HAP-1 (cell line): ENCODE data around the gene ST14.
"Not testable (repeated sequence)": the region's sequence is repeated elsewhere in the genome, so short reads cannot be mapped to it uniquely, and the experiment has no call there.

Source experiments
- DNase-seq, 2 experiments: peaks; one replicate each; pipeline ENCODE4 v3.0.0-alpha.2; 2016 to 2020; ENCODE audit warnings: low spot score in 2 of 2
- H3K27me3 ChIP-seq: fragments of 250-450 bp; sonication (Bioruptor Pico); 2 replicates; pipeline ENCODE4 v1.5.1; 2020; ENCODE audit warnings: low read depth, mild to moderate bottlenecking, moderate library complexity
- H3K36me3 ChIP-seq: fragments of 250-450 bp; sonication (Bioruptor Pico); replicated peaks from 2 replicates; pipeline ENCODE4 v1.5.1; 2020; ENCODE audit warnings: mild to moderate bottlenecking
- H3K4me1 ChIP-seq: fragments of 250-450 bp; sonication (Bioruptor Pico); 2 replicates; pipeline ENCODE4 v1.5.1; 2020; ENCODE audit warnings: mild to moderate bottlenecking
- H3K4me3 ChIP-seq: fragments of 250-450 bp; sonication (Bioruptor Pico); 2 replicates; pipeline ENCODE4 v1.5.1; 2020; ENCODE audit warnings: mild to moderate bottlenecking, moderate library complexity
- H3K9me3 ChIP-seq: fragments of 250-450 bp; sonication (Bioruptor Pico); 2 replicates; pipeline ENCODE4 v1.5.1; 2020; ENCODE audit warnings: mild to moderate bottlenecking, moderate library complexity
- in situ Hi-C: fragments of 300-500 bp; cut with MboI; formaldehyde crosslinking; loops from 3 replicates; pipeline ENCODE4 v1.14.3; 2020; ENCODE audit warnings: low sequenced_read_pairs, inconsistent platforms, mixed read lengths

The ST14 gene

GRCh38 chr11:130163346-130164220 is 4.0 kb downstream of the ST14 start:
- DNase-seq, result no peak
- Histone ChIP-seq H3K36me3 (no peaks in the 10 kb centered on the region), H3K9me3 (no peaks in the 10 kb centered on the region), H3K4me3 (no peak overlapping the region), H3K4me1 (no peaks in the 10 kb centered on the region), H3K27me3 (no peaks in the 10 kb centered on the region)
- in situ Hi-C loops, result no loop called here

DNA sequence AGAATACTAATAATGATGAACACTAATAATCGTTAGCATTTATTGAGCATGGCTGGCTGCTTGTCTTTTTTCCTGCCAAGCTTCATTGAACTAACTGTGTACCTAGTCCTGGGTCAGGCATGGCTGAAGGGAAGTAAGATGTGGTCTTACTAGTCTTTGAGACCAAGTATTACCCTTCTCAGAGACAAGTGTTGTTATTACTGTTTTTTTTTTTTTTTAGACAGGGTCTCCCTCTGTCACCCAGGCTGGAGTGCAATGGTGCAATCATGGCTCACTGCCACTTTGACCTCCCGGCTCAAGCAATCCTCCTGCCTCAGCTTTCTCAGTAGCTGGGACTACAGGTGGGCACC is 4.6 kb downstream of the ST14 start:
- Histone ChIP-seq H3K4me1 (no peaks in the 10 kb centered on the region), H3K27me3 (no peaks in the 10 kb centered on the region), H3K9me3 (no peaks in the 10 kb centered on the region), H3K36me3 (no peaks in the 10 kb centered on the region), H3K4me3 (no peak overlapping the region)
- in situ Hi-C loops, result no loop called here
- no peak for DNase-seq

GRCh38 chr11:130165601-130166456 is 6.2 kb downstream of the ST14 start:
- in situ Hi-C loops, result no loop called here
- H3K9me3 ChIP-seq, result no peaks in the 10 kb centered on the region
- DNase-seq, result no peak
- H3K36me3 ChIP-seq, result no peaks in the 10 kb centered on the region
- no peak overlapping the region for H3K4me3 ChIP-seq
- no peaks in the 10 kb centered on the region for H3K27me3 ChIP-seq
- H3K4me1 ChIP-seq, result no peaks in the 10 kb centered on the region

DNA sequence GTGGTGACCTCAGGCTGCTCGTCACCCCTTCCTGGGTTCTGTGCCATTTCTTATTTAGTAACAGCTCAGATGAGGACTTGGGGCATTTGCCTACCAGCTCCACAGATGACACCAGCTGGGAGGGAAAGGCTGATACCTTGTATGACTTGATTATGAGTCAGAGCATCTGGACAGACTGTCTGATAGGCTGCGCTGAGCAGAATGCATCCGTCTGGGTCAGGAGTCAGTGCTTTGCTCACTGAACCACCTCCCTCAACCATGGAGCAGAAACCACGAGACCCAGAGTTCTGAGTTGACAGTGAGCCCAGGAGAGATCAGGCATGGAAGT is 6.8 kb downstream of the ST14 start:
- DNase-seq, result no peak
- no peaks in the 10 kb centered on the region for H3K9me3 ChIP-seq
- H3K36me3 ChIP-seq, result no peaks in the 10 kb centered on the region
- H3K4me1 ChIP-seq, result no peaks in the 10 kb centered on the region
- no peak overlapping the region for H3K4me3 ChIP-seq
- no peaks in the 10 kb centered on the region for H3K27me3 ChIP-seq
- in situ Hi-C loops, result no loop called here

DNA sequence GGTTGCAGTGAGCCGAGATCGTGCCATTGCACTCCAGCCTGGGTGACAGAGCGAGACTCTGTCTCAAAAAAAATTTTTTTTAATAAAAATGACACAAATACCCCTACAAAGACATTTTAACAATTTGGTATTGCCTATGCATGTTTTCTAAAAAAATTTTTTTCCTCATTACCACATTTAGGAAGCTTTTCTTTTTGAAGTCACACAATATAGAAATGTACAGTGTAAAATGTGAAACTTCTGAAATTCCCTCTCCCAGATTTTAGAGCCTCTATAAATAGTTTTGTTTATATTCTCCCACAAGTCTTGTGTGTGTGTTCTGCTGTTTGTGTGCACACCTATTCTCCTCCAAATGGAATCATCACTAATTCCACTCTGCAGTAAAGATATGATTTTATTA is 7.6 kb downstream of the ST14 start:
- DNase-seq, result no peak
- Histone ChIP-seq H3K36me3 (no peaks in the 10 kb centered on the region), H3K4me3 (no peak overlapping the region), H3K9me3 (no peaks in the 10 kb centered on the region), H3K27me3 (no peaks in the 10 kb centered on the region), H3K4me1 (no peaks in the 10 kb centered on the region)
- in situ Hi-C loops, result no loop called here

DNA sequence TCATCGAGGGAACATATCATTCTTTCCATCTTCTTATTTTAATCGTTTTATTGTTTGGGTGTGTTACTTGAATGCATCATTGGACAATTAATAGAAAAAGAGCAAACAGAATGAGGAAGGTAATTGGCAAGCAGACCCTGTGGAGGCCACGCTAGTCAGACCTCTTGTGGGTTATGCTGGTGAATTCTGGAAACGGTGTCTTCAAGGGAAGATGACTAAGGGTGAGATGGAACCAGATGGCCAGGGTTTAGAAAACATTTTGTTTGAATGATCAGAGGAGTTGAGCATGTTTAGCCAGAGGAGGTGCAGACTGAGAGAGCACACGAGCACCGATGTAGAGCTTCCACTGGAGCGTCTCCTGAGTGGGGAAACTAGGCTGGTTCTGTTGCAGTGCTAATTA is 8.5 kb downstream of the ST14 start:
- no peaks in the 10 kb centered on the region for H3K4me1 ChIP-seq
- DNase-seq, result no peak
- H3K4me3 ChIP-seq, result no peak overlapping the region
- H3K36me3 ChIP-seq, result no peaks in the 10 kb centered on the region
- in situ Hi-C loops, result no loop called here
- no peaks in the 10 kb centered on the region for H3K27me3 ChIP-seq
- no peaks in the 10 kb centered on the region for H3K9me3 ChIP-seq

- no peak overlapping the region for H3K4me3 ChIP-seq
- H3K4me1 ChIP-seq, result no peaks in the 10 kb centered on the region
- no peaks in the 10 kb centered on the region for H3K27me3 ChIP-seq
- no peaks in the 10 kb centered on the region for H3K36me3 ChIP-seq
- no peak for DNase-seq
- H3K9me3 ChIP-seq, result no peaks in the 10 kb centered on the region
- in situ Hi-C loops, result no loop called here
Measured at GRCh38 chr11:130170345-130170744, 10.8 kb downstream of the ST14 start.

DNA sequence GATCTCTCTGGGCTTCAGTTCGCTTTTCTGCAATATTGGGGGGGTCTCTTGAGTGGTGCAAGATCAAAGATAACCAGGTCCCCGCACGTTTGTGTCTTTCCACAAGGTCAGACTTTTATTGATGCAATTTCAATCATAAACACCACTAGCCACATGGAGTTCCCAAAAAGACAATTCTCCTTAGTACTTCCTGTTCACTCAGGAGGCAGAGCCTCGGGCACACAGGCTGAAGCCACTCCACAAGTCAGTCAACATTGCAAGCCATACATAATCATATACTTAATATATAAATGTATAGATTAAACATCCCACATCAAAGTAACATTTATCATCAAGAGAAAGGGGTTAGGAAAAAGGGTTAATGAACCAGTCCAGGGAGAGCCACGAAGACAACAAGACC is 12.0 kb downstream of the ST14 start:
- Histone ChIP-seq H3K9me3 (no peaks in the 10 kb centered on the region), H3K4me3 (no peak overlapping the region), H3K4me1 (no peaks in the 10 kb centered on the region), H3K36me3 (no peaks in the 10 kb centered on the region), H3K27me3 (no peaks in the 10 kb centered on the region)
- no peak for DNase-seq
- in situ Hi-C loops, result no loop called here

GRCh38 chr11:130172001-130172400 is 12.4 kb downstream of the ST14 start:
- in situ Hi-C loops, H3K4me3 ChIP-seq, H3K27me3 ChIP-seq, H3K4me1 ChIP-seq, H3K36me3 ChIP-seq, DNase-seq, H3K9me3 ChIP-seq: not testable (repeated sequence)

DNA sequence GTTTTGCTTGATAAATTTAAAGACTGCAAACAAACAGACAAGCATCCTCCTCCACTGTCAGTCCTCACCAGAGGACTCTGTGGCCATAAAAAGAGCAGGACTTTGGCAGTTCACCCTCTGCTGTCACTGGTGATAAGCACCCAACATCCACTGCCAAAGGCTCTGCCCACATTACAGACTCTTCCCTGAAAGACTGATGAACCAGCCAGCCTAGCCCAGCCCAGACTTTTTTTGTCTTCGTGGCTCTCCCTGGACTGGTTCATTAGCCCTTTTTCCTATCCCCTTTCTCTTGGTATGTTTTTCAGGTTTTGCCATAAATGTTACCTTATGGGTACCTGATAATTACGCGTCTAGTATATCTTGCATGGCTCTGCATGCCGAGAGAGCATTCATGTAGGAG is 15.1 kb downstream of the ST14 start:
- H3K9me3 ChIP-seq, result no peaks in the 10 kb centered on the region
- DNase-seq, result no peak
- no peaks in the 10 kb centered on the region for H3K4me1 ChIP-seq
- H3K4me3 ChIP-seq, result no peak overlapping the region
- no peaks in the 10 kb centered on the region for H3K27me3 ChIP-seq
- H3K36me3 ChIP-seq, result no peaks in the 10 kb centered on the region
- in situ Hi-C loops, result no loop called here

DNA sequence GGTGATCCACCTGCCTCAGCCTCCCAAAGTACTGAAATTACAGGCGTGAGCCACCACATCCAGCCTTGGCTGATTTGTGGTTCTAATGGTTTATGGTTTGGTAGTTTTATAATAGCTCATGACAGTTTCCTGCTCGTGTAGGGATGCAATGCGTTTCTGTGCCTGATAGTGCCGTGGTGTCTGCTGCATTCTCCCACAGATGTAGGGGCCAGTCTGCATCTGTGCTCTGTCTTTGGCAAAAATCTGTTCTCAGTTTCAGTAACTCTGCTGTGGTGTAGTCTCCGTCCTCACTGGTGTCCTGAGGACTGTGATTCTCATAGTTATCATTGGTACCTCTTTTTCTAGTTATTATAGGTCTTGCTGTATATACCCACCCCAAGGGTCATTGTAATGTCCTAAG is 16.3 kb downstream of the ST14 start:
- Histone ChIP-seq H3K4me1 (no peaks in the 10 kb centered on the region), H3K27me3 (no peaks in the 10 kb centered on the region), H3K4me3 (no peak overlapping the region), H3K9me3 (no peaks in the 10 kb centered on the region), H3K36me3 (no peaks in the 10 kb centered on the region)
- in situ Hi-C loops, result no loop called here
- no peak for DNase-seq

DNA sequence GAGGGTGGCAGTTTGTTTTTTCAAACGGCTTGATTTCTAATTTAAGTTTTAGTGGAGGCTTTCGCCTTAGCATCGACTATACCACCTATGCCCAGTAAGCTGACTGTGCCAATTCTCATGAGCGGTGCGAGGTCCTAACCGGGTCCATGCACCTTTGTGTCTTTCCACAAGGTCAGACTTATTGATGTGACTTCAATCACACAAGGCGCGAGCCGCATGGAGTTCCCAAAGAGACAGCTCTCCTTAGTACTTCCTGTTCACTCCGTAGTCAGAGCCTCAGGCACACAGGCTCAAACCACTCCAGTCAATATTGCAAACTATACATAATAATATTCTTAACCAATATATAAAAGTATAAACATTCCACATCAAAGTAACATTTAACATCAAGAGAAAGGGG is 18.2 kb downstream of the ST14 start:
- Histone ChIP-seq H3K36me3 (no peaks in the 10 kb centered on the region), H3K27me3 (no peaks in the 10 kb centered on the region), H3K9me3 (no peaks in the 10 kb centered on the region), H3K4me3 (no peak overlapping the region), H3K4me1 (no peaks in the 10 kb centered on the region)
- in situ Hi-C loops, result no loop called here
- no peak for DNase-seq

GRCh38 chr11:130178441-130179339 is 19.1 kb downstream of the ST14 start:
- Histone ChIP-seq H3K9me3 (no peaks in the 10 kb centered on the region), H3K36me3 (no peaks in the 10 kb centered on the region), H3K4me1 (no peaks in the 10 kb centered on the region), H3K4me3 (no peak overlapping the region), H3K27me3 (no peaks in the 10 kb centered on the region)
- in situ Hi-C loops, result no loop called here
- DNase-seq, result no peak
